ENCODE measurements around the gene TMEM52. TPM values are rescaled to one million over a fixed set of nuclear protein-coding genes. Genes with fewer than 3 reads are reported as not detected.

Gene TMEM52
- total and polyA plus RNA-seq, 2 of the 8 experiments (the other 6 are each of a cell fraction or from before 2014, with no cell fraction given), result 14.6 to 30.2 TPM

DNA sequence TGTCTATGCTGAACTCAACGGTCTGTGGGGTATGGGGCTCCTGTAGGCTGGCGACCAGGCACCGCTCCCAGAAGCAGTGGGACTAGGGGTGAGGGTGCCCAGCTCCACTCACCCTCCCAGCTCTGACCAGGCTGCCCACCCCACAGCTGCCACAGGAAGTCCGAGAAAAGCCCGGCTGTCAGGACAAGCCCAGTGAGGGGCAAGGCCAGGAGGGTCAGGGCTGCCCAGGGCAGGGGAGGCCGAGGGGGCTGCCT is 3.5 kb upstream of the TMEM52 start:
- Histone ChIP-seq H3K9ac (replicated peaks in 1 of 4; ENCODE audit: extremely low read depth in 1 of 4, low read depth in 3 of 4, low read length in 3 of 4) (no peak overlapping the region), H2BK12ac (ENCODE audit: low read depth, low read length) (no peak overlapping the region), H3K4me3 (ENCODE audit: extremely low read depth in 1 of 4, insufficient read depth in 2 of 4, low read depth in 3 of 4, low read length in 4 of 4) (no peak overlapping the region), H2AK5ac (ENCODE audit: low read depth, low read length) (no peak overlapping the region), H2AFZ (ENCODE audit: low read length) (no peak overlapping the region), H2BK15ac (ENCODE audit: low read length) (no peak overlapping the region), H3K56ac (replicated peaks; ENCODE audit: insufficient read length, low read depth, low read length) (no peak overlapping the region), H3K4me2 (ENCODE audit: insufficient read depth in 1 of 2, low read depth in 2 of 2, low read length in 2 of 2) (no peak overlapping the region), H4K91ac (replicated peaks; ENCODE audit: insufficient read length, low read length) (no peak overlapping the region), H2BK20ac (ENCODE audit: low read length) (no peak overlapping the region), H3K79me1 (ENCODE audit: low read depth, low read length) (no peaks in the 10 kb centered on the region), H2BK120ac (replicated peaks; ENCODE audit: low read depth, low read length) (no peak overlapping the region), H3K14ac (ENCODE audit: insufficient read length) (no peak overlapping the region), H3K18ac (ENCODE audit: extremely low read depth, low read length) (no peak overlapping the region), H3K27me3 (replicated peaks in 1 of 4; ENCODE audit: control insufficient read depth in 3 of 4, extremely low read depth in 1 of 4, insufficient read depth in 3 of 4, low read length in 3 of 4) (peaks cover 0 to 2% (median under 1%) of the 10 kb centered on the region in 4 experiments; a peak in 2 of 7 replicates), H3K27ac (ENCODE audit: low read depth, low read length) (no peak overlapping the region), H3K79me2 (ENCODE audit: control insufficient read depth in 1 of 2, insufficient read depth in 2 of 2, low read length in 2 of 2) (no peaks in the 10 kb centered on the region), H3K4me1 (replicated peaks in 1 of 4; ENCODE audit: control insufficient read depth in 3 of 4, insufficient read depth in 4 of 4, low read length in 3 of 4) (peaks cover 0 to 15% (median 10%) of the 10 kb centered on the region in 4 experiments; a peak in 6 of 7 replicates), H3K23ac (ENCODE audit: insufficient read length) (no peak overlapping the region), H3K9me3 (ENCODE audit: insufficient read depth in 2 of 2, low read depth in 1 of 2, low read length in 1 of 2) (peaks cover 0 to 15% of the 10 kb centered on the region in 2 experiments; a peak in 1 of 4 replicates), H3K36me3 (ENCODE audit: control insufficient read depth in 2 of 4, insufficient read depth in 4 of 4, low read length in 3 of 4) (no peaks in the 10 kb centered on the region), H4K5ac (ENCODE audit: insufficient read length, low read depth, low read length) (no peak overlapping the region), H3K4ac (replicated peaks; ENCODE audit: insufficient read length, low read depth, low read length) (no peak overlapping the region), H4K8ac (ENCODE audit: extremely low read depth, insufficient read depth, low read length) (no peak overlapping the region; the same call in 1 of the 2 replicates), H4K20me1 (replicated peaks in 1 of 2; ENCODE audit: control insufficient read depth in 1 of 2, insufficient read depth in 2 of 2, low read length in 2 of 2) (no peaks in the 10 kb centered on the region), H2BK5ac (ENCODE audit: low read depth, low read length) (no peak overlapping the region), H3K23me2 (ENCODE audit: low read depth, low read length) (peaks cover 4% of the 10 kb centered on the region; the same call in 1 of the 2 replicates)
- 93% methylated on average over 6 of the region's 6 CpGs; no CpG with 5 or more reads in 1 of the 2 experiments for WGBS, 2 experiments (ENCODE audit: extremely low coverage in 1 of 2, insufficient coverage in 1 of 2, insufficient read length in 1 of 2, insufficient replicate concordance in 2 of 2, low coverage in 1 of 2, low lambda C conversion rate in 2 of 2, missing lambda C conversion rate in 1 of 2)
- FAIRE-seq (no peak), DNase-seq (ENCODE audit: low read depth in 1 of 2, low spot score in 2 of 2) (no peak)
- POLR2A ChIA-PET (ENCODE audit: partially characterized antibody), result no interaction called here
- CTCF ChIA-PET (ENCODE audit: partially characterized antibody), result interaction anchor here (0.6 to 2.4 kb wide), 4 partner anchors 22 to 122 kb away, joined by 3 to 9 read pairs (median 6); no protein-coding TSS in a partner anchor
- TF ChIP-seq HDAC2 (IDR thresholded peaks at IDR 0.05; ENCODE audit: borderline replicate concordance in 1 of 2, low read depth in 2 of 2, low read length in 2 of 2), result no peak
- TF ChIP-seq CEBPB (IDR thresholded peaks at IDR 0.05; ENCODE audit: low read depth, low read length), result no peak
- no peak for TF ChIP-seq SIRT6 (IDR thresholded peaks at IDR 0.05; ENCODE audit: low read length)
- no peak for TF ChIP-seq SRF (IDR thresholded peaks at IDR 0.05; ENCODE audit: low read depth, low read length)
- no peak for TF ChIP-seq EP300 (IDR thresholded peaks at IDR 0.05; ENCODE audit: borderline replicate concordance in 1 of 2, low read depth in 2 of 2, low read length in 2 of 2)
- no peak for TF ChIP-seq KDM4A (IDR thresholded peaks at IDR 0.05; ENCODE audit: low read depth, low read length, severe bottlenecking)
- TF ChIP-seq KDM1A (IDR thresholded peaks at IDR 0.05; ENCODE audit: borderline replicate concordance, low read length), result no peak
- TF ChIP-seq, protein P1, sequence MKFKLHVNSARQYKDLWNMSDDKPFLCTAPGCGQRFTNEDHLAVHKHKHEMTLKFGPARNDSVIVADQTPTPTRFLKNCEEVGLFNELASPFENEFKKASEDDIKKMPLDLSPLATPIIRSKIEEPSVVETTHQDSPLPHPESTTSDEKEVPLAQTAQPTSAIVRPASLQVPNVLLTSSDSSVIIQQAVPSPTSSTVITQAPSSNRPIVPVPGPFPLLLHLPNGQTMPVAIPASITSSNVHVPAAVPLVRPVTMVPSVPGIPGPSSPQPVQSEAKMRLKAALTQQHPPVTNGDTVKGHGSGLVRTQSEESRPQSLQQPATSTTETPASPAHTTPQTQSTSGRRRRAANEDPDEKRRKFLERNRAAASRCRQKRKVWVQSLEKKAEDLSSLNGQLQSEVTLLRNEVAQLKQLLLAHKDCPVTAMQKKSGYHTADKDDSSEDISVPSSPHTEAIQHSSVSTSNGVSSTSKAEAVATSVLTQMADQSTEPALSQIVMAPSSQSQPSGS (IDR thresholded peaks at IDR 0.05; ENCODE audit: low read length), result no peak
- no peak for TF ChIP-seq CTBP2 (IDR thresholded peaks at IDR 0.05; ENCODE audit: borderline replicate concordance, insufficient read depth, insufficient read length, low read length)
- TF ChIP-seq ZNF274 (IDR thresholded peaks at IDR 0.05; ENCODE audit: borderline replicate concordance, extremely low read depth, low read length), result no peak
- TF ChIP-seq, protein P2, sequence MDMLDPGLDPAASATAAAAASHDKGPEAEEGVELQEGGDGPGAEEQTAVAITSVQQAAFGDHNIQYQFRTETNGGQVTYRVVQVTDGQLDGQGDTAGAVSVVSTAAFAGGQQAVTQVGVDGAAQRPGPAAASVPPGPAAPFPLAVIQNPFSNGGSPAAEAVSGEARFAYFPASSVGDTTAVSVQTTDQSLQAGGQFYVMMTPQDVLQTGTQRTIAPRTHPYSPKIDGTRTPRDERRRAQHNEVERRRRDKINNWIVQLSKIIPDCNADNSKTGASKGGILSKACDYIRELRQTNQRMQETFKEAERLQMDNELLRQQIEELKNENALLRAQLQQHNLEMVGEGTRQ (IDR thresholded peaks at IDR 0.05; ENCODE audit: low read length), result no peak

All from H1 (cell line).